Stimulated activated CD4-positive, alpha-beta T cell treated with anti-CD3 and anti-CD28 coated beads, Interleukin-4, amount 100 ng/mL, for 4 hours (primary cell): ENCODE measurements around the gene FANCI.

ENCODE experiments used
- DNase-seq, 2 experiments: peaks; one replicate each; pipeline ENCODE4 v3.0.0-alpha.2; 2020

FANCI gene

DNA sequence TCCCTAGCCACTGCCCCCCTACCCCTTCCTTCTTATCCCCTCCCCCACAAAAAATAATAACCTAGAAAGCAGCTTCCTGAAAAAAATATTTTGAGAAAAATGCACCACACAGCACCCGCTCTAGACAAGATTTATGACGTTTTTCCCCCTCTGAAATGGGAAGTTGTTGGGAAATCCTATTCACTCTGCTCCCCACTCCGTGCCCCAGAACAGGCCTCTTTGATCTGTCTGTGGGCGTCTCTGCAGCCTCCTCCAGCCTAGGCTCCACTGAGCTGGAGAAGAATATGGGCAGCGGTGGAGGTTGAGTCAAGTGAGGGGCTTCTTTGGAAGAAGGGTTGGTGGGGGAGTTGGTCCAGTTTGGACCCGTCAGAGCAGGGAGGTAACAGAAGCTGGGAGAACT, 119.4 kb downstream of the FANCI start:
- DNase-seq: no peak

DNA sequence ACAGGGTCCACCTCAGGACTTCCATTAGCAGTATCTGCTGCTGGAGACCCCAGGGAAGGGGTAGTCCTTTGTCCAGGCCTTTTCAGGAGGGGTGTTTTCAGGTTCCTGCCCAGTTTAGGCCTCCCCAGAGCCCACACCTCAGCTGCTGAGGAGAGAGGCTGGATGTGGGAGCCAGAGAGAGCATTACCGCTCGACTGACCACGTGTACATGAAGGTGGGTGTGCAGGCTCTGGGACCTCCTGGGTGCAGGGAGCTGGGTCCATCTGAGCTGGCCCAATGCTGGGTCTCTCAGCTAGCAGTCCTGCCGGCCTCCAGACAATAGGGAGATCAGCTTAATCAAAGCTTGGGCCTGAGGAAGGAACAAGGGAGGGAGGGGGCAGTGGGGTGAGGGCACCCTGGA, 120.0 kb downstream of the FANCI start:
- DNase-seq: no peak

DNA sequence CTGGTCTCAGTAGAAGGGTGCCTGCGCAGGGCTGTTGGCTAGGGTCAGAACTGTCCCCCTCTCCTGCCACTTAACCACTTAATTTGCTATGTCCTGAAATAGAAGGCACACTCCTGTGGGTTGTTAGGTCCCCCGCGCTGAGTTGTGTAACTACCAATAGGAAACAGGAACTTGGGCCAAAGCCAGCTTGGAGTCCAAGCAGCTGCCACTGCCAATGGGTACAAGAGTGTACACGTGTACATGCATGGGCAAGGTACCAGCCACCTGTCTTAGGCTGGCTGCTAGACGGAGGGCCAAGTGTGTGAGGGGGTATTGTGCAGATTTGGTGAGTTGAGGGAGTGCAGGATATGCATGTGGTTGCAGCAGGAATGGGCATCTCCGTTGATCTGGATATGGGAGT, 120.6 kb downstream of the FANCI start:
- no peak for DNase-seq

DNA sequence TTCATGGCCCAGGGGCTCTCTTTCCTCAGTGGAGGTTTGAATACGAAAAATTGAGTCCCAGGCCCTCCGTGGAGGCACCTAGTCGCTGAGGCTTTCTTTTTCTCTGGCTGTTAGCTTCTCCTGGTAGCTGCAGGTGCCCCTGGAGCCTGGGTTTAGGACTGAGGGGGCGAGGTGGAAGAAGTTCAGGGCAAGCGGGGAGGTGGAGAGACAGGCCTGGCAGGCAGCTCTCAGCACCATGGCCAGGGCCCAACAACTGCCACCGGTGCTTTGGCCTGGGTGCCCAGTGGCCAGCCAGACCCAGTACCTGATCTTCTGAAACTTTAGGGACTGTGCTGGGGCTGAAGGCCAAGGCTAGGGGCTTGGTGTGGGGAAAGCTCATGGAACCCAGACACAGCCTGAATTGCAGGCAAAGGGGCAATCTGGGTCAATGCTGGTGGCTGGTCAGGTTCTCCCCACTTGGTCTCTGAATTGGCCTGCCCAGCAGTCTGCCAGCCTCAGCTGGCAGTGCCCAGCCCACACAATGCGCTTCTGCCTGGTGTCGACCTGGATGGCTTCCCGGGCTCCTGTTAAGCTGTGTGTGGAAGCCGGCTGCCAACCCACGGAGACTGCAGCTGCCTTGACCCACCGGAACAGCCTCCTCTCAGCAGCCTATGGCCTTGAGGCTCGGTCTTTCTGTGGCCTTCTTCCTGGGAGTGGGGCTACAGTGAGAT, 121.1 kb downstream of the FANCI start:
- DNase-seq: no peak

- DNase-seq: no peak
Measured at GRCh38 chr15:89365462-89366065, 121.8 kb downstream of the FANCI start.
